IPS-NIHi7 (cell line): ENCODE measurements around the gene USP35.

Experiments
- DNase-seq: peaks from one replicate; pipeline ENCODE4 v3.0.0; 2012; ENCODE audit warnings: mixed read lengths; ENCODE audit errors: extremely low spot score

Gene USP35

GRCh38 chr11:78196661-78197091, 8.0 kb downstream of the USP35 start:
- DNase-seq = no peak

DNA sequence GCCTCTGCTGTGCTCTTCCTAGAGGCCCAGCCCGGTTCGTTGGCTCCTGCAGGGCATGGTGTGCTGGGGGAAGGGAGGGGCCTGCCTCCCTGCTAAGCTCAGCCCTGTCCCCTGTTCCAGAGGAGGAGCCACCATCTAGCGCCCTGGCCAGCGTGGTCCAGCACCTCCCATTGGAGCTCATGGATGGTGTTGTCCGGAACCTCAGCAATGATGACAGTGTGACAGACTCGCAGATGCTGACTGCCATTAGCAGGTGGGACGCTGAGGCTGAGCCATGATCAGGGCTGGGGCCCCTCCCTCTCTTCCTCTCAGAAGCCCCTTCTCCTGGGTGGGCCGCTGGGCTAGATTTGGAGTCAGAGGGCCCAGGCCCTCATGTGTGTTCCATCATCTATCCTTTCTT, 9.1 kb downstream of the USP35 start:
- no peak for DNase-seq

DNA sequence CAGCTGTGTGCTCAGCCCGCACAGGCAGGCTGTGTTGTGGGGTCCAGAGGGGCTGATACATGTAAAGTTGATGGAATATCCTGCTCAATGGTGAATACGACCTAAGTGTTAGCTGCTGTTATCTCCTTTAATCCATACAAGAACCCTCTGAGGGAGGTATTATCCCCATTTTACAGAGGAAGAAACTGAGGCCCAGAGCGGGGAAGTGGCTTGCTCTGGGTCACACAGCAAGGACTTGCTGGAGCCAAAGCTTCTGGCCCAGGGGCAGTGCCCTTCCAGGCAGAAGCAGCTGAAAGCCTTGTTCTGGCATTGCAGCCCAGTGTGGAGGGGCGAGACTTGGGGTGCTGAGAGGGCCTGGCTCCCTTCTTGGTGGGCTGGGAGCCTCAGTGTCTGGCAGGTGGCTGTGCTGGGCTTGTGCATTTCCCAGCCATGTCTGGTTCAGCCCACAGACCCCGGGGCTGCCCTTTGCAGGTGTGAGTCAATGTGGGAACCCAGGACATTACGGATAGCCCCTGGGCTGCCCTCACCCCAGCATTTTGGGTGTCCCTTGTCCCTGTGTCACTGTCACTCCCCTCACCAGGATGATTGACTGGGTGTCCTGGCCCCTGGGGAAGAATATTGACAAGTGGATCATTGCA, 10.4 kb downstream of the USP35 start:
- no peak for DNase-seq

DNA sequence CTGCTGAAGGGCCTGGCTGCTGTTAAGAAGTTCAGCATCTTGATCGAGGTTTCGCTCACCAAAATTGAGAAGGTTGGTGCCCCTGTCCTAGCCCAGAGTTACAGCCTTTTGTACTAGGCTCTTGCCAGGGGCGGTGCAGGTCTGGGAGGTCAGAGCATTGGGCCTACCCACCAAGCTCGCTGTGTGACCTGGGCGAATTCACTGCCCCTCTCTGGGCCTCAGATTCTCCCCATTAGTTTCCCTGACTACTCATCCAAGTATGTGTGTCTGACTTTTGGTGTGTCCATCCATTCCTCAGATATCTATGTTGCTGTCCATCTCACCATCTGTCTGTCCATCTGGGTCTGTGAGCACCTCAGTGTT, 10.9 kb downstream of the USP35 start:
- DNase-seq = no peak

- DNase-seq = no peak
Measured at GRCh38 chr11:78200061-78200460, 11.3 kb downstream of the USP35 start.

GRCh38 chr11:78200553-78200952, 11.8 kb downstream of the USP35 start:
- DNase-seq = no peak

GRCh38 chr11:78201096-78201818, 12.5 kb downstream of the USP35 start:
- no peak for DNase-seq

DNA sequence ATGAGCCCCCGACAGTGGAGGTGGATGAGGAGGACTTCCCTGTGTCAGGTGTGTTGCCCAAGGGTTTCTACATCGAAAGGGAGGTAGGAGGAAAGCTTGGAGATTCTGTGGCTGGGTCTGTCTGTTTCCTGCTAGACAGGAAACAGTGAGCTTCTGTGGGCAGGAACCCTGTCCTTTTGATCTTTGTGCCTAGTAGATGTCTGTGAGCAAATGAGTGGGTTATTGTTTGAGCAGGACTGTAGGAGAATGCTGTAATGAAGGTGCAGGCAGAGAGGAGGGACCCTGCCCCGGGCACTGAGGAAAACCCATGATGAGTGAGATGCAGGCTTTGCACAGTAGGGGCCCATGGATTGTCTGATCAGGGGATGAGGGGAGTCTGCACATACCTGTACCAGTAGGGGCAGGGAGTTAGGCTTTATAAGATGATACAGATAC, 14.0 kb downstream of the USP35 start:
- DNase-seq = no peak

DNA sequence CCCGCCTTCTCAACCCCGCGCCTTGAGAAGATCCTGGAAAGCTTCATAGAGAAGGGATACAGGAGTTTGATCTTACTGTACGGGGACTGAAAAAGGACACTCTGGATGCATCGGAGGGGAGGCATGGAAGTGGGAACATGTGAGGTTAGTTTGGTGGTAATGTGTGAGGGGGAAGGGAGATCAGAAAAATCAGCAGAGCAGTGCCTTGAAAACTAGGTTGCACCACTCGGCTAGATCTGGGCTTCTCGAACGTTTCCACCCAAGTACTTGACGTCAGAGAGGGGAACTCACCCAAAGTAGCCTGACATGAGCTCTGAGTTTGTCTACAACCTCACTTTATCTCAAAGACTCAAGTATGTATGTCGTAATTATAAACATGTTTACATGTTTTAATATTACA, 14.5 kb downstream of the USP35 start:
- DNase-seq = no peak

GRCh38 chr11:78205256-78205655, 16.5 kb downstream of the USP35 start:
- no peak for DNase-seq

- no peak for DNase-seq
Measured at GRCh38 chr11:78205691-78206090, 17.0 kb downstream of the USP35 start.

- DNase-seq = no peak
Measured at GRCh38 chr11:78207532-78208256, 19.0 kb downstream of the USP35 start.

DNA sequence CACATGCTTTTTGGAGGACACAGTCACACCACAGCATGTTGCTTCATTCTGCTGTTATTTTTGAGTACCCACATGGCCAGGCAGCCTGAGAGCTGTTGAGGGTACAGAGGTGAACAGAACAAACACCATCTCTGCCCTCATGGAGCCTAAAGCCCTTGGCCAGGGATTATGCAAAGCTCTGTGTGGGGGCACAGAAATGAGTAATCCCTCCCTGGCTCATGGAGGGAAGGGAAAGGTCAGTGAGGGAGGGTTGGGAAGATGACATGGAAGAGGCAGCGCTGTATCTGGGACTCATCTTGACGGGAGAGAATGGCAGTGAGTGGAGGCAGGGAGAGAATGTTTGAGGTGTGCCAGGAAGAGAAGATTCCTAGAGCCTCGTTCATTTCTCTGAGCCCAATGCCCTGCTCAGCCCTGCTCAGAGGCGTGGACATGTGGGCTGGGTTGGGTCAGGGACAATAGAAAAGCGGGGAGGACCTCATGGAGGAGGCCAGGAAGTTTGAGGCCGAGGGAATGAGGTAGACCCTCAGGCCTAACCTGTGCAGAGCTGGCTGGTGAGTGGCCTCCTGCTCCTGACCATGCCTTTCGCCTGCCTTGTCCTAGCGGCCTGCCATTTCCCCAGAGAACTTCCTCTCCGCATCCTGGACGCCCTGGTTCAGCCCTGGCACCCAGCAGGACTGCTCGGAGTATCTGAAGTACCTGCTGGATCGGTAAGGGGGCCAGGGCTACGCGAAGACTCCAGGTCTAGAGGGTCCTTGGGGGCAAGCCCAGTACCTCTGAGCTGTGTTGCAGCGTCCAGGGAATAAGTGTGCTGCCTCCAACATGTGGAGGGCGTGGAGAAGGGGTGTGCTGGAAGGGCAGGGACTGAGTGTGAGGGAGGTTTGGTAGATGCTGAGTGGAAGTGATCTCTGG, 19.8 kb downstream of the USP35 start:
- DNase-seq = no peak

DNA sequence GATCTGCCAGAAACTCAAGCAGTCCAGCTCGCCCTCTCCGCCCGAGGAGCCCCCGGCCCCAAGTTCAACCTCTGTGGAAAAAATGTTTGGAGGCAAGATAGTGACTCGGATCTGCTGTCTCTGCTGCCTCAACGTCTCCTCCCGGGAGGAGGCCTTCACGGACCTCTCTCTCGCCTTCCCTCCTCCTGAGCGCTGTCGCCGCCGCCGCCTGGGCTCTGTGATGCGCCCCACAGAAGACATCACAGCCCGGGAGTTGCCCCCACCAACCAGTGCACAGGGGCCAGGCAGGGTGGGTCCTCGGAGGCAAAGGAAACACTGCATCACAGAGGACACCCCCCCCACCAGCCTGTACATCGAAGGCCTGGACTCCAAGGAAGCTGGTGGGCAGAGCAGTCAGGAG, 20.8 kb downstream of the USP35 start:
- no peak for DNase-seq

GRCh38 chr11:78210000-78210608, 21.4 kb downstream of the USP35 start:
- DNase-seq = no peak

GRCh38 chr11:78211565-78211964, 22.8 kb downstream of the USP35 start:
- no peak for DNase-seq

DNA sequence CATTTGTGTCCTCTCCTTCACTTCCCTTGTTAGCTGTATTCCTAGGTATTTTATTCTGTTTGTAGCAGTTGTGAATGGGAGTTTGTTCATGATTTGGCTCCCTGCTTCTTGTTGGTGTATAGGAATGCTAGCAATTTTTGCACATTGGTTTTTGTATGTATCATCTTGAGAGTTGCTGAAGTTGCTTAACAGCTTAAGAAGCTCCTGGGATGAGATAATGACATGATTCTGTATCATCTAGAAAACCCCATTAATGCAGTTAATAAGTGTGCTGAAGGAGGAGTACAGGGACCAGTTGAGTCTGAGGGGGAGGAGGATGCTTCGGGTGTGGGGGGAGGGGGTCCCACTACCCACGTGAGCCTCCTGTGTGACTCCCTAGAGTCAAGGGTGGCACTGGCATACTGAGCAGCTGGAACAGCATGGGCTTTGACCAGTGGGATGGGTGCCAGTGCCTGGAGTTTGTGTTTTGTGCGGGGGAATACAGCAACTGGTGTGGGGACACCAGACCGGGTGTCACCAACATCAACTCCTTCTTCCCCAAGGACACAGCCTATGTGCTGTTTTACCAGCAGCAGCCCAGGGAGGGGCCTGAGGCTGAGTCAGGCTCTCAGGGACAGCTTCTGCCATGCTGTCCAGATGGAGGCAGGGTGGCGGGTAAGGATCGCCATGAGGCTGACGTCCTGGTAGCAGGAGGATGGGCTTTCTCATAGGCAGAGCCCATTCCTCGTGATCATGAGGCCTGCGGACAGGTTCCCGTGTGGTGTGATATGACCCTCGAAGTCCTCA, 24.1 kb downstream of the USP35 start:
- DNase-seq = no peak

- DNase-seq = no peak
Measured at GRCh38 chr11:78213526-78214330, 25.0 kb downstream of the USP35 start.

- no peak for DNase-seq
Measured at GRCh38 chr11:78214331-78215194, 25.8 kb downstream of the USP35 start.
